HFFc6 (cell line): ENCODE measurements around the gene SPNS2. TPM values are rescaled to one million over a fixed set of nuclear protein-coding genes. Genes with fewer than 3 reads are reported as not detected.

ENCODE experiments used
- DNase-seq: peaks from one replicate; pipeline ENCODE4 v3.0.0-alpha.2; 2018
- H3K27ac Mint-ChIP-seq: 2 replicates; pipeline ENCODE4 v1.8.0; 2020; ENCODE audit warnings: mild to moderate bottlenecking, mixed read lengths
- H3K27me3 Mint-ChIP-seq: 2 replicates; pipeline ENCODE4 v1.8.0; 2021; ENCODE audit warnings: mild to moderate bottlenecking, moderate library complexity, mixed read lengths; ENCODE audit not compliant: insufficient read depth
- H3K36me3 Mint-ChIP-seq: 2 replicates; pipeline ENCODE4 v1.8.0; 2021; ENCODE audit warnings: low read depth, mixed read lengths
- H3K4me1 Mint-ChIP-seq: 2 replicates; pipeline ENCODE4 v1.8.0; 2020; ENCODE audit warnings: low read depth, mixed read lengths
- H3K4me3 Mint-ChIP-seq: 2 replicates; pipeline ENCODE4 v1.8.0; 2020; ENCODE audit warnings: mild to moderate bottlenecking, moderate library complexity, mixed read lengths
- H3K9me3 Mint-ChIP-seq: 2 replicates; pipeline ENCODE4 v1.8.0; 2020; ENCODE audit warnings: mild to moderate bottlenecking, mixed read lengths
- total RNA-seq, 6 experiments: library from RNA; stranded (reverse); fragmentation: NEBNext Ultra II Directional; extraction: Animal tissue kit (Norgen Biotek cat#: 25700); gene quantifications; 2 replicates in 1 of 6; 3 replicates in 5 of 6; pipeline ENCODE4 v1.2.3, GENCODE V29; 2021
- TF ChIP-seq, protein P1 (sequence below): fragments of 200-600 bp; sonication (generic); IDR thresholded peaks from 2 replicates; pipeline ENCODE4 v1.5.0; 2021; ENCODE audit warnings: antibody characterized with exemption, mild to moderate bottlenecking

SPNS2 gene
- total RNA-seq, 6 experiments from 2014 or later, result not detected

DNA sequence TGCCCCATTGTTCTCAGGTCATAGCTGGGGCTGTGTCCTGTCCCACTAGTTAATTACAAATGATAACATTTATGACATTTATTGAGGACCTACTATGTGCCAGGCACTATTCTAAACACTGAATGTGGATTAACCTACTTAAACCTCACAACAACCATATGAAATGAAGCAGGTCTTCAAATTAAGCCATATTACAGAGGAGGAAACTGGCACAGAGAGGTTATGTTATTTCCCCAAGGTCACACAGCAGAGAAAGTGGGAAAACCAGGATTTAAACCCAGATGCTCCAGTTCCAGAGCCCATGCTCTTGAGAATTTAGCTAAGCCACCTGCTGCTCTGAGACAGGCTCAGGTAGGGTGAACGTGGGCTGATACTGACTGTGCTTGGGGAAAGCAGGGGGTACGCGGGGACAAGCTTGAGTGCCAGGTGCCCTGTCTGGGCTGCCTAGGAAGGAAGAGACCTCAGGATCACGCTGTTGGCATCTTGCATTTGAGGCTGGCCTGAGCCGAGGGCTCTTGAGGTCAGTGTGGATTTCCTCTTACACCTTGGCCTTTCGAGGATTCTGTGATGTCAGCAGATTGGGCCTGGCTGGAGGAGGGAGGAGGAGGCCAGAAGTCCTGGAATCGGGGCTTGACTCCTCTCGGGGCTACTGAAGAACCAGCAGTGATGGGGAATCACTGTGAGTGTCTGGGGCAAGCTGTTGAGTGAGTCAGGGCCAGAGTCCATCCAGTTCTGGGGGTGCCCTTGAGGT is 8.9 kb downstream of the SPNS2 start:
- H3K9me3 Mint-ChIP-seq, result no peaks in the 10 kb centered on the region
- TF ChIP-seq, protein P1, sequence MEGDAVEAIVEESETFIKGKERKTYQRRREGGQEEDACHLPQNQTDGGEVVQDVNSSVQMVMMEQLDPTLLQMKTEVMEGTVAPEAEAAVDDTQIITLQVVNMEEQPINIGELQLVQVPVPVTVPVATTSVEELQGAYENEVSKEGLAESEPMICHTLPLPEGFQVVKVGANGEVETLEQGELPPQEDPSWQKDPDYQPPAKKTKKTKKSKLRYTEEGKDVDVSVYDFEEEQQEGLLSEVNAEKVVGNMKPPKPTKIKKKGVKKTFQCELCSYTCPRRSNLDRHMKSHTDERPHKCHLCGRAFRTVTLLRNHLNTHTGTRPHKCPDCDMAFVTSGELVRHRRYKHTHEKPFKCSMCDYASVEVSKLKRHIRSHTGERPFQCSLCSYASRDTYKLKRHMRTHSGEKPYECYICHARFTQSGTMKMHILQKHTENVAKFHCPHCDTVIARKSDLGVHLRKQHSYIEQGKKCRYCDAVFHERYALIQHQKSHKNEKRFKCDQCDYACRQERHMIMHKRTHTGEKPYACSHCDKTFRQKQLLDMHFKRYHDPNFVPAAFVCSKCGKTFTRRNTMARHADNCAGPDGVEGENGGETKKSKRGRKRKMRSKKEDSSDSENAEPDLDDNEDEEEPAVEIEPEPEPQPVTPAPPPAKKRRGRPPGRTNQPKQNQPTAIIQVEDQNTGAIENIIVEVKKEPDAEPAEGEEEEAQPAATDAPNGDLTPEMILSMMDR, result no peak
- DNase-seq, result no peak
- H3K4me1 Mint-ChIP-seq, result no peaks in the 10 kb centered on the region
- H3K4me3 Mint-ChIP-seq, result no peak overlapping the region
- H3K27ac Mint-ChIP-seq, result no peak overlapping the region
- no peaks in the 10 kb centered on the region for H3K36me3 Mint-ChIP-seq
- peaks cover 42% of the 10 kb centered on the region for H3K27me3 Mint-ChIP-seq

DNA sequence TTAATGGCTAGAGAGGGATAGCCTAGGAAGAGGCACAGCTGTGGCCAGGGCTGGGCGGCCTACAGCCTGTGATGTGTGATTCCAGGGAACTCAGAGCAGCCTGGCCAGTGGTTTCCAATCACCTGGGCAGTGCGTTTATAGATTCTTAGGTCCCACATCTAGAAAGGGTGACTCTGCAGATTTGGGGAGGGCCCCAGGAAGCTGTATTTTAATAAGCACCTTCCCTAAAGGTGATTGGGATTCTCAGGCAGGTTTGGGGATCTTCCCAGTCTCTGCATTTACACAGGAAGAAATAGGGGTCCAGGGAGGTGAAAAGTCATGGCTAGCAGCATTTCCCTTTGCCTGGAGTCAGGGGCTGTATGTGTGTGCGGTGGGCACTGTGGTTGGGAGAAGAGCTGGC is 9.5 kb downstream of the SPNS2 start:
- TF ChIP-seq, protein P1, result no peak
- no peaks in the 10 kb centered on the region for H3K36me3 Mint-ChIP-seq
- no peak overlapping the region for H3K27ac Mint-ChIP-seq
- no peaks in the 10 kb centered on the region for H3K9me3 Mint-ChIP-seq
- DNase-seq, result no peak
- H3K4me1 Mint-ChIP-seq, result no peaks in the 10 kb centered on the region
- H3K27me3 Mint-ChIP-seq, result peaks cover 43% of the 10 kb centered on the region
- H3K4me3 Mint-ChIP-seq, result no peak overlapping the region

DNA sequence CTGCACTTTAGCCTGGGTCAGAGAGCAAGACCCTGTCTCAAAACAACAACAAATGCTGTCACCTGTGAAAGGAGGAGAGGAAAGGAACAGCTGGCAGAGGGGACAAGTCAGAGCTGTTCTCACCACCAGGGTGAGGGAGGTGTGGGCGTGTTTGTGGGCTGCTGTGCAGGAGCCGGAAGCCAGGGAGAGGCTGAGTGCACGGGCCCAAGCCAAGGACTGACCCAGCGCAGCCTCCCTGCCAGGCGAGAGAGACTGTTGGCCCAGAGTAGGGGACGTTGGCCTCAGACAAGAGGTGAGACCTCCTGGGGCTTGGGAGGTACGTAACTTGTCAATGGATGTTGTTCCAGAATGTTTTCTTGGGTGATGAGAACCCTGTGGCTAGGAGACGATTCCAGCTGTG is 10.7 kb downstream of the SPNS2 start:
- DNase-seq, result no peak
- Mint-ChIP-seq H3K4me3 (no peak overlapping the region), H3K9me3 (no peaks in the 10 kb centered on the region), H3K27ac (no peak overlapping the region), H3K4me1 (no peaks in the 10 kb centered on the region), H3K27me3 (peaks cover 38% of the 10 kb centered on the region), H3K36me3 (no peaks in the 10 kb centered on the region)
- TF ChIP-seq, protein P1, result no peak

DNA sequence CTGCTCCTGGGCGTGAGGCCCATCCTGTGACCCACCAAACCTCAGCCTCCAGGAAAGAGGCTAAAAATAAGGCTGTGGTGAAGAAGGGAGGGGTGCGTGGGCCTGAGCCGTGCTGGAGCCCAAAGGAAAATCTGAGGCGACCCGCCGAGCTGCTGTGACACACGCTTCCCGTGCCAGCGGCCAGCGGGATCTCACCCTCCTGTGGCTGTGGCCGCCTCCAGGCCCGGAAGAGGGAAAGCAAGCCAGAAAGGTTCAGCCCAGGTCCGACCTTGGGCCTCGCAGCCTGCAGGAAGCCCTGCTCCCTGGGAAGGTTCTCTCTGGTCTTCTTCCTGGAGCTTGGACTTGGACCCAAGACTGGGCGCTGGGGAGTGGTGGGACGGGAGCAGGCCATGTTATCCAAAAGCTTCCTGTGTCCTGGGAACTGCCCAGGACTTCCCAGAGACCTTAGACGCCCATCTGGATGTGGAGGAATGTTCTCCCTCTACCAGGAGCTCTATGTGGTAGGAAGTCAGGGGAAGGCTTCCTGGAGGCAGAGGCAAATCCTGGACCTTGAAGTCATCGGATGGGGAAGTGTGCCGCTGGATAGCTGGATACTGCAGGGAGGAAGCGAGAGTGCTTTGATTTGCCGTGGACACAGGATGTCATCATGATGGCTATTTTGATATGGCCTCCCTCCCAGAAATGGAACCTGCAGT is 11.4 kb downstream of the SPNS2 start:
- TF ChIP-seq, protein P1, result no peak
- no peak overlapping the region for H3K4me3 Mint-ChIP-seq
- H3K27ac Mint-ChIP-seq, result no peak overlapping the region
- no peaks in the 10 kb centered on the region for H3K36me3 Mint-ChIP-seq
- H3K4me1 Mint-ChIP-seq, result no peaks in the 10 kb centered on the region
- DNase-seq, result no peak
- H3K9me3 Mint-ChIP-seq, result no peaks in the 10 kb centered on the region
- peaks cover 33% of the 10 kb centered on the region for H3K27me3 Mint-ChIP-seq

DNA sequence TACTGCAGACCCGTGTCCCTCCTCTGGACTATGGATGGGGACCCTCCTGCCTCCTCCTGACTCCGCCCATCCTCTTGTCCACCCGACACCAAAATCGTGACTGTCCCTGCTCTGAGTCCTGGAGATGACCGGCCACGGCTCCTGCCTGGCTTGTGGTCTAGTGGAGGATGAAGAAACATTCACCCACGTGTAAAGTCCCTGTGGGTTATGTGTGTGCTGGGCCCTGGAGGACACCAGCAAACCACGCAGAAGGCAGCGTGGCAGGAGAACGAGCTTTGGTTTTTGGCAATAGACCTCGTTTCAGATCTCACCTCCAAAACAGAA is 11.9 kb downstream of the SPNS2 start:
- no peaks in the 10 kb centered on the region for H3K36me3 Mint-ChIP-seq
- H3K9me3 Mint-ChIP-seq, result no peaks in the 10 kb centered on the region
- no peak overlapping the region for H3K27ac Mint-ChIP-seq

More for the DNA sequence above, 11.9 kb downstream of the SPNS2 start:
- Mint-ChIP-seq H3K27me3 (peaks cover 30% of the 10 kb centered on the region), H3K4me1 (no peaks in the 10 kb centered on the region), H3K4me3 (no peak overlapping the region)
- DNase-seq, result no peak
- TF ChIP-seq, protein P1, result no peak
